HCT116 (cell line): ENCODE data around the gene IMPDH1. TPM values are rescaled to one million over a fixed set of nuclear protein-coding genes. Genes with fewer than 3 reads are reported as not detected.

Experiments used
- ATAC-seq: fragments of 200-7000 bp; cut with Tn5 transposase; 2 replicates; pipeline ENCODE4 v1.9.1; 2020; ENCODE audit warnings: mild to moderate bottlenecking, moderate library complexity
- BruUV-seq: library from RNA; stranded (reverse); fragments of 400-500 nt; replicated peaks from 2 replicates; lab custom pipeline; 2021; lab: Mats Ljungman, UMichigan
- CTCF ChIA-PET: fragments of 300-600 bp; sonication (Branson Sonifier 250); formaldehyde crosslinking; loops from one replicate; lab custom pipeline; 2021; ENCODE audit warnings: antibody characterized with exemption; lab: Charles Lee
- POLR2A ChIA-PET: fragments of 300-600, 350-600 bp; sonication (Branson Sonifier 250); formaldehyde crosslinking; loops from one replicate; lab custom pipeline; 2021; ENCODE audit warnings: antibody characterized with exemption; lab: Charles Lee
- RAD21 ChIA-PET, 2 experiments: fragments of 300-600 bp; sonication (Branson Sonifier 250); formaldehyde crosslinking; loops; one replicate each; lab custom pipeline; 2023; ENCODE audit warnings: low total read pairs in 2 of 2; ENCODE audit not compliant: uncharacterized antibody in 2 of 2, unreplicated experiment in 2 of 2, low non-redundant PET in 1 of 2; lab: Charles Lee
- DNase-seq: peaks from one replicate; pipeline ENCODE4 v3.0.0-alpha.2; 2010; ENCODE audit warnings: low read depth, low spot score
- H2AFZ ChIP-seq: fragments of 200-600 bp; shearing (Covaris generic), sonication (generic); 2 replicates; pipeline ENCODE4 v1.6.1; 2017; ENCODE audit warnings: low read depth, mixed run types, mixed read lengths, antibody characterized with exemption, low read length; ENCODE audit not compliant: poor library complexity, severe bottlenecking
- H3K27ac ChIP-seq: 2 replicates; pipeline ENCODE4 v1.5.1; 2012; ENCODE audit warnings: low read depth, low read length
- H3K27me3 ChIP-seq: fragments of 200-600 bp; sonication (generic); 2 replicates; pipeline ENCODE4 v1.6.1; 2016; ENCODE audit warnings: mixed run types, low read length, mixed read lengths; ENCODE audit not compliant: insufficient read depth
- H3K36me3 ChIP-seq, 2 experiments: fragments of 200-500 bp in 1 of 2; fragments of 200-600 bp in 1 of 2; sonication (Bioruptor generic) in 1 of 2; sonication (generic) in 1 of 2; 2 replicates each; pipeline versions ENCODE4 v1.5.1 to v1.6.1; 2014 to 2016; ENCODE audit warnings: low read length in 2 of 2, inconsistent platforms in 1 of 2, mixed read lengths in 1 of 2, mixed run types in 1 of 2; ENCODE audit not compliant: insufficient read depth in 2 of 2, control insufficient read depth in 1 of 2
- H3K4me1 ChIP-seq, 2 experiments: fragments of 200-600 bp in 1 of 2; sonication (generic) in 1 of 2; 2 replicates each; pipeline versions ENCODE4 v1.5.1 to v1.6.1; 2012 to 2017; ENCODE audit warnings: low read length in 2 of 2, inconsistent platforms in 1 of 2, mild to moderate bottlenecking in 1 of 2, mixed read lengths in 1 of 2, mixed run types in 1 of 2, moderate library complexity in 1 of 2; ENCODE audit not compliant: insufficient read depth in 2 of 2, control insufficient read depth in 1 of 2
- H3K4me2 ChIP-seq: fragments of 200-600 bp; sonication (generic); 2 replicates; pipeline ENCODE4 v1.6.1; 2017; ENCODE audit warnings: mixed run types, low read length, mixed read lengths
- H3K4me3 ChIP-seq, 2 experiments: fragments of 200-600 bp in 1 of 2; sonication (generic) in 1 of 2; replicated peaks in 1 of 2; 2 replicates each; pipeline ENCODE4 v1.5.1; 2011 to 2016; ENCODE audit warnings: low read length in 2 of 2, control low read depth in 1 of 2, low read depth in 1 of 2, mild to moderate bottlenecking in 1 of 2, mixed read lengths in 1 of 2, mixed run types in 1 of 2
- H3K79me2 ChIP-seq: fragments of 200-600 bp; sonication (generic); 2 replicates; pipeline ENCODE4 v1.6.1; 2017; ENCODE audit warnings: mild to moderate bottlenecking, mixed run types, low read length, moderate library complexity, mixed read lengths; ENCODE audit not compliant: insufficient read depth
- H3K9ac ChIP-seq: fragments of 200-600 bp; sonication (generic); 2 replicates; pipeline ENCODE4 v1.6.1; 2016; ENCODE audit warnings: low read length, mixed read lengths
- H3K9me2 ChIP-seq: fragments of 200-600 bp; sonication (generic), shearing (Covaris generic); 2 replicates; pipeline ENCODE4 v1.6.1; 2017; ENCODE audit warnings: mixed run types, mild to moderate bottlenecking, moderate library complexity; ENCODE audit not compliant: insufficient read depth
- H3K9me3 ChIP-seq, 2 experiments: fragments of 200-500 bp in 1 of 2; fragments of 200-600 bp in 1 of 2; sonication (Bioruptor generic) in 1 of 2; sonication (generic) in 1 of 2; 2 replicates each; pipeline ENCODE4 v1.6.1; 2014 to 2017; ENCODE audit warnings: low read length in 2 of 2, mixed read lengths in 2 of 2, inconsistent platforms in 1 of 2, low read depth in 1 of 2, mild to moderate bottlenecking in 1 of 2, mixed run types in 1 of 2, moderate library complexity in 1 of 2; ENCODE audit not compliant: control insufficient read depth in 1 of 2, insufficient read depth in 1 of 2
- H4K20me1 ChIP-seq: fragments of 200-600 bp; sonication (generic), shearing (Covaris generic); 2 replicates; pipeline ENCODE4 v1.6.1; 2017; ENCODE audit warnings: mixed run types, mild to moderate bottlenecking, moderate library complexity; ENCODE audit not compliant: insufficient read depth
- CEBPB ChIP-seq: IDR thresholded peaks from 2 replicates; pipeline ENCODE4 v1.6.1; 2012; ENCODE audit warnings: low read depth
- EGR1 ChIP-seq: IDR thresholded peaks from 2 replicates; pipeline ENCODE4 v1.6.1; 2012; ENCODE audit warnings: low read depth
- EZH2 ChIP-seq: fragments of 200-600 bp; sonication (generic); IDR thresholded peaks from 2 replicates; pipeline ENCODE4 v1.6.1; 2017; ENCODE audit warnings: antibody characterized with exemption, mixed run types
- EZH2phosphoT487 ChIP-seq: fragments of 200-600 bp; IDR thresholded peaks from 2 replicates; pipeline ENCODE4 v1.6.1; 2018; ENCODE audit warnings: antibody characterized with exemption, borderline replicate concordance
- FOSL1 ChIP-seq: IDR thresholded peaks from 2 replicates; pipeline ENCODE4 v1.6.1; 2012; ENCODE audit warnings: low read depth
- JUND ChIP-seq: IDR thresholded peaks from 2 replicates; pipeline ENCODE4 v1.6.1; 2012
- POLR2A ChIP-seq: IDR thresholded peaks from 2 replicates; pipeline ENCODE4 v1.7.0; 2011; ENCODE audit warnings: borderline replicate concordance; ENCODE audit not compliant: insufficient read depth, insufficient read length; ENCODE audit errors: extremely low read depth
- POLR2AphosphoS5 ChIP-seq: IDR thresholded peaks from 2 replicates; pipeline ENCODE4 v1.6.1; 2011; ENCODE audit warnings: mild to moderate bottlenecking, low read depth, low read length, moderate library complexity
- SIN3A ChIP-seq: IDR thresholded peaks from 2 replicates; pipeline ENCODE4 v1.6.1; 2012; ENCODE audit warnings: low read depth
- SP1 ChIP-seq: IDR thresholded peaks from 2 replicates; pipeline ENCODE4 v1.6.1; 2012; ENCODE audit warnings: low read depth
- SRF ChIP-seq: IDR thresholded peaks from 2 replicates; pipeline ENCODE4 v1.6.1; 2012; ENCODE audit warnings: low read depth
- TCF7L2 ChIP-seq: IDR thresholded peaks from 2 replicates; pipeline ENCODE4 v1.7.0; 2011; ENCODE audit warnings: borderline replicate concordance, inconsistent platforms; ENCODE audit not compliant: insufficient read depth, insufficient read length; ENCODE audit errors: extremely low read depth
- YY1 ChIP-seq: IDR thresholded peaks from 2 replicates; pipeline ENCODE4 v1.6.1; 2011; ENCODE audit warnings: low read length, low read depth, moderate library complexity, mild to moderate bottlenecking; ENCODE audit not compliant: insufficient replicate concordance; ENCODE audit errors: extremely low read depth
- ZBTB33 ChIP-seq: IDR thresholded peaks from 2 replicates; pipeline ENCODE4 v1.6.1; 2011; ENCODE audit warnings: mild to moderate bottlenecking, low read length, moderate library complexity; ENCODE audit not compliant: insufficient replicate concordance; ENCODE audit errors: extremely low read depth
- ZFX ChIP-seq: fragments of 450-650 bp; IDR thresholded peaks from 2 replicates; pipeline ENCODE4 v1.6.1; 2017
- ZNF274 ChIP-seq: fragments of 200-500 bp; sonication (Bioruptor generic); IDR thresholded peaks from 2 replicates; pipeline ENCODE4 v1.6.1; 2014; ENCODE audit warnings: mild to moderate bottlenecking, low read depth, low read length, inconsistent platforms
- intact Hi-C: fragments of 100-400 bp; cut with micrococcal nuclease; formaldehyde crosslinking; loops from 2 replicates; pipeline ENCODE4 v1.10.0; 2022
- total RNA-seq: library from RNA; stranded (reverse); gene quantifications from one replicate; pipeline ENCODE4 v1.2.1, GENCODE V29; 2021; ENCODE audit not compliant: unreplicated experiment
- TF ChIP-seq, protein P1 (sequence below), 3 experiments: fragments of 200-600 bp in 1 of 3; sonication (generic) in 1 of 3; IDR thresholded peaks in 2 of 3; conservative IDR thresholded peaks in 1 of 3; 2 replicates each; pipeline ENCODE4 v1.5.1; 2012 to 2017; ENCODE audit warnings: low read depth in 2 of 3, low read length in 2 of 3, antibody characterized with exemption in 1 of 3, borderline replicate concordance in 1 of 3, control low read depth in 1 of 3, mild to moderate bottlenecking in 1 of 3, mixed read lengths in 1 of 3, mixed run types in 1 of 3, moderate library complexity in 1 of 3; ENCODE audit not compliant: insufficient read depth in 1 of 3

The IMPDH1 gene
- total RNA-seq, 1 experiment from 2014 or later, result 98.2 TPM

GRCh38 chr7:128379900-128380479 lies 29.8 kb downstream of the IMPDH1 start:
- RAD21 ChIA-PET, result no interaction called here
- Histone ChIP-seq H3K9me2 (no peaks in the 10 kb centered on the region), H2AFZ (no peak overlapping the region), H3K79me2 (no peaks in the 10 kb centered on the region), H3K9ac (no peak overlapping the region), H4K20me1 (no peaks in the 10 kb centered on the region), H3K27me3 (no peaks in the 10 kb centered on the region), H3K9me3 (no peaks in the 10 kb centered on the region), H3K4me2 (no peak overlapping the region), H3K27ac (no peak overlapping the region), H3K4me1 (peaks cover 0 to 7% of the 10 kb centered on the region in 2 experiments; a peak in 1 of 4 replicates), H3K4me3 (no peak overlapping the region), H3K36me3 (no peaks in the 10 kb centered on the region)
- intact Hi-C loops, result no loop called here
- POLR2A ChIA-PET, result no interaction called here
- CTCF ChIA-PET, result interaction anchor here (1.6 to 3.3 kb wide), 3 partner anchors 22 to 36 kb away, joined by 7 to 28 read pairs (median 9); partner anchors contain the start of gene RBM28
- no TSS peak for BruUV-seq
- ATAC-seq (no peak), DNase-seq (no peak)
- TF ChIP-seq FOSL1 (no peak), ZBTB33 (no peak), SIN3A (no peak), YY1 (no peak), TCF7L2 (no peak), SRF (no peak), EZH2 (no peak), SP1 (no peak), JUND (no peak), POLR2AphosphoS5 (no peak), ZFX (no peak), EGR1 (no peak), POLR2A (no peak), ZNF274 (no peak), EZH2phosphoT487 (no peak), CEBPB (no peak)
- TF ChIP-seq, protein P1, sequence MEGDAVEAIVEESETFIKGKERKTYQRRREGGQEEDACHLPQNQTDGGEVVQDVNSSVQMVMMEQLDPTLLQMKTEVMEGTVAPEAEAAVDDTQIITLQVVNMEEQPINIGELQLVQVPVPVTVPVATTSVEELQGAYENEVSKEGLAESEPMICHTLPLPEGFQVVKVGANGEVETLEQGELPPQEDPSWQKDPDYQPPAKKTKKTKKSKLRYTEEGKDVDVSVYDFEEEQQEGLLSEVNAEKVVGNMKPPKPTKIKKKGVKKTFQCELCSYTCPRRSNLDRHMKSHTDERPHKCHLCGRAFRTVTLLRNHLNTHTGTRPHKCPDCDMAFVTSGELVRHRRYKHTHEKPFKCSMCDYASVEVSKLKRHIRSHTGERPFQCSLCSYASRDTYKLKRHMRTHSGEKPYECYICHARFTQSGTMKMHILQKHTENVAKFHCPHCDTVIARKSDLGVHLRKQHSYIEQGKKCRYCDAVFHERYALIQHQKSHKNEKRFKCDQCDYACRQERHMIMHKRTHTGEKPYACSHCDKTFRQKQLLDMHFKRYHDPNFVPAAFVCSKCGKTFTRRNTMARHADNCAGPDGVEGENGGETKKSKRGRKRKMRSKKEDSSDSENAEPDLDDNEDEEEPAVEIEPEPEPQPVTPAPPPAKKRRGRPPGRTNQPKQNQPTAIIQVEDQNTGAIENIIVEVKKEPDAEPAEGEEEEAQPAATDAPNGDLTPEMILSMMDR (IDR thresholded peaks at IDR 0.05 in 2 of 3, conservative IDR thresholded peaks at IDR 0.05 in 1 of 3; ENCODE audit: borderline replicate concordance in 1 of 3, insufficient read depth in 1 of 3, low read depth in 2 of 3, low read length in 2 of 3), result no peak
